Inferior parietal cortex (tissue), 1 donor: ENCODE data around the gene FPR3.
A peak's percentile ranks its signal among the peaks of the same experiment; 100 is the strongest.
"Not testable (repeated sequence)": the region's sequence is repeated elsewhere in the genome, so short reads cannot be mapped to it uniquely, and the experiment has no call there.

ENCODE experiments used
- DNase-seq: peaks from one replicate; pipeline ENCODE4 v3.0.0-alpha.2; 2016; ENCODE audit errors: extremely low spot score

FPR3 gene

DNA sequence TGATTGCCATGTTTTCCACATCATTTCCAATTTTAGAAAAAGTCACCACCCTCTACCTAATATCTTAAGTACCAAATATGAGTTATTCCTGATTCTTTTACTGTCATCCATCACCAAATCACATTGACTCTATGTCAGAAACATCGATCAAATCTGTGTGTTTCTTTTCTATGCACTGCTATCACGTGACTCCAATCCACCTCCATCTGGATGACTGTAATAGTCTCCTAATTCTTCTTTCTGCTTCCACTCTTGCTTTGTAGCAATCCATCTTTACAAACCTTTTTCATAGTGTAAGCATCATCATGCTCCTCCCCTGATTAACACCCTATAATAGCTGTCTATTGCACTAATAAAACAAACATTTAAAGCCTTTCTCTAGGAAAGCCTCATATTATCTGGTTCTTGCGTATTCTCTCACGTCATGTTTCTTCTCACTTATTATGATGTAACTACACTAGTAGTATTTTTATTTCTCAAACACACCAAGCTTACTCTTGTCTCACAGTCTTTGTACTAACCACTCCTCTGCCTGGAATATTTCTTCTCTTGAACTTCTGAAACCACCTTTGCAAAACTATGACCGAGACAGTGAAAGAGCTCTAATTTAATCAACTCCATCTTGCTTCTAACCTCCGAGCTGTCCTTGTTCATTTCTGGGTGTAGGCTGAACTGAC, 10.7 kb upstream of the FPR3 start:
- no peak for DNase-seq

DNA sequence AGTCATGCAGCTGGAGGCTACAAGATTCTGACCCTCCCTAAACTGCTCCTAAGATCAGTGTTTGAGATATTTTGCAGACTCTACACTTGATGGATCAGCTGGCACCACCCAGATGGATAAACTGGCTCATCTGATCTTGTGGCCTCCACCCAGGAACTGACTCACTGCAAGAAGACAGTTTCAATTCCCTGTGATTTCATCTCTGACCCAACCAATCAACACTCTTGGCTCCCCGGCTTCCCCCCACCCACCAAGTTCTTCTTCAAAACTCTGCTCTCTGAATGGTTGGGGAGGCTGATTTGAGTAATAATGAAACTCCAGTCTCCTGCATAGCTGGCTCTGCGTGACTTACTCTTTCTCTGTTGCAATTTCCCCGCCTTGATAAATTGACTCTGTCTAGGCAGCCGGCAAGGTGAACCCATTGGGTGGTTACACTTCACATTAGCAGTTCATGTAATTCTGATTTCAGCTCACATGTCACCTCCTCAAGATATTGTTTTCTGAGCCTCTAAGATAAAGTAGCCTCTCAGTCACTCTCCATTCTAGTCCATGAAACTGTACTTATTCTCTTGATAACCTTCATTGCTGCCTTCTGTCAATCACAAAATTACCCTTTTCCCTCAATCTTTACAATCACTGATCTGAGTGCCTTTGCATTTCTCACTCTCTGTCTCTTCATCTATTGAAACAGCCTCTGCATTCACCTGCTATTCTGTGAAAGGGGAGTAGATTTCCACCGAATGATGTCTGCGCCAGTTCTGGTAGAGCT, 9.9 kb upstream of the FPR3 start:
- no peak for DNase-seq

DNA sequence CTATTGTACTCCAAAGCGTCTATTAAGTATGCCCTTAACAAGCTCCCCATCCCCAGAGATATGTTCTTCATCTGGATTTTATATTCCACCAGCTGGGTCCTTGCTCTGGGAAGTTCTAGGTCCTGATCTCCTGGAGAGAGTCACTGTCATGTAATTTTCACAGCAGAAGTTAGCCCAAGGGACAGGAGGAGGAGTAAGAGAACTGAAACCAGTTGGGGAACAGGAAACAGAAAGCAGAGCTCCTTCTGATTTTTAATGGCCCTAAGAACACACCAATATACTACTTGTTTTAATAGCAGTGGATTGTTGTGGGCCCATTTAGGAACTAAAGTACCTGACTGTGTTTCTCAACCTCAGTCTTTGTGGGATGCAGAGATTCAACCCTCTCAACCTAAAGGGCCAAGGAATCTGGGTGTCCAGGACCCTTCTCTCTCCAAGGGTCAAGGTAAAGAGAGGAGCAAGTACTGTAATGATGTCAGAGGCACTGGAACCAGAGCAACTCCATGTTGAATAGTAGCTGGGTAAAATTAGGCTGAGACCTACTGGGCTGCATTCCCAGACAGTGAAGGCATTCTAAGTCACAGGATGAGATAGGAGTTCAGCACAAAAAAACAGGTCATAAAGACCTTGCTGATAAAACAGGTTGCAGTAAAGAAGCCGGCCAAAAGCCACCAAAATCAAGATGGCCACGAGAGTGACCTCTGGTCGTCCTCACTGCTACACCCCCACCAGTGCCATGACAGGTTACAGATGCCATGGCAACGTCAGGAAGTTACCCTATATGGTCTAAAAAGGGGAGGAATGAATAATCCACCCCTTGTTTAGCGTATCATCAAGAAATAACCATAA, 8.1 kb upstream of the FPR3 start:
- DNase-seq, result no peak

DNA sequence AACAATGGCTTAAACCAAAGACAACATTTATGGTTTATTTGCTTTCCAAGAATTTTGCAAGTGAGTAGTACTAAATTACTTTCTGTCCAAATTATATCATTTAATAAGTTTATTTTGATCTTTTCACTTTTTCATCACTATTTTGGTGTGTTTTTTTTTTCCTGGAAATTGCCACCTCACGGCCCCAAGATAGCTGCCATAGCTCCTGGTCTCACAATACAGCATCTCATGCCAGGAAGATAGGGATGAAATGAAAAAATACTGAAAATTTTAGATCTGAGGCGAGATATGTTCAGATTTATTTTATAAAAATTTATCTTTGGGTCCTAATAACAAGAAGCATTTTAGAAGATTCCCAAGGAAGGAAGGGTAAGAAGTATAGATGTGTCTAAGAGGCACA, 6.9 kb upstream of the FPR3 start:
- no peak for DNase-seq

DNA sequence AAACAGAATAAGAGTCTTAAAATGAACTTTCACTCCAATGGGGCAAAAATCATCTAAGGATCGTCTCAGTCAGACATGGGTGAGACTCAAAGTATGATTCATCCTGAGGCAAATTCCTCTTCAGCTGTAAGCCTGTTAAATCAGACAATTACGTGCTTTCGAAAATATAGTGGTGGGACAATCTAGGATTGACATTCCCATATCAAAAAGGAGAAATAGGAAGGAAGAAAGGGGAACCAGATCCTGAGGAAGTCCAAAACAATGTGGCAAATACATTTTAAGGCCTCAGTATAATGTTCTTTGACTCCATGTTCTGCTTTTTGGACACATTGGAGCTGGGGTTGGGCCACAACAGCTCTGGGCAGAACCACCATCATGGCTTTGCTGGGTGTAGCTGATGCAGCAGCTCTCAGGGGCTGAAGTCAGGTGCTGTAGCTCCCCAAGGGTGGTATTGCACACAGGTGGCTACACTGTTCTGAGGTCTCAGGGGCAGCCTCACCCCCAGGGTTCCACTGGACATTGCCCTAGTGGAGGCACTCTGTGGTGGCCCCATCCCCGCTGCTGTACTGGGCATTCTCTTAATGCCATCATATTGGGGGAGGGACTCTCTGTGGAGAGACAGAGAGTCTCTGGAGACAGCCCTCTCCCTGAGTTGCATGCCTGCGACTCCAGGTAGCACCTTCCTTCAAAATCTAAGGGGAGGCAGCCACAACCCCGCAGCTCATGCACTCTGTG, 5.7 kb upstream of the FPR3 start:
- no peak for DNase-seq

DNA sequence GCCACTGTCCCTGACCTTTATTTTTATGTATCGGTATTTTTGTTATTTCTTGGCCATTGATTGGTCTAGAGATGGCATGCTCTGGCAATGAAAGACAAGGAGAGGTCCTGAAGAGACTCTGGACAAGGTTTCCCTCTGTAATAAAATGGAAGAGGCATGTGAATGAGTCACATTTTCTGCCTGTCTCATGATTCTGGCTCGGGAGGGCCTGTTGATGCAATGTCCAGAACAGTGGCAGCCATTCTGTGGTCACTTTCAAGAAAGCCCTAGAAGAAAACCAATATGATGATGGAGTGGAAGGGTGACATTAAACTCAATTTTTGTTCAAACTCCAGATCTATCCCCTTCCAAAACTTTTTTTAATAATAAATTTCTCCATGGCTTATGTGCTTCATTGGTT, 2.0 kb upstream of the FPR3 start:
- no peak for DNase-seq

DNA sequence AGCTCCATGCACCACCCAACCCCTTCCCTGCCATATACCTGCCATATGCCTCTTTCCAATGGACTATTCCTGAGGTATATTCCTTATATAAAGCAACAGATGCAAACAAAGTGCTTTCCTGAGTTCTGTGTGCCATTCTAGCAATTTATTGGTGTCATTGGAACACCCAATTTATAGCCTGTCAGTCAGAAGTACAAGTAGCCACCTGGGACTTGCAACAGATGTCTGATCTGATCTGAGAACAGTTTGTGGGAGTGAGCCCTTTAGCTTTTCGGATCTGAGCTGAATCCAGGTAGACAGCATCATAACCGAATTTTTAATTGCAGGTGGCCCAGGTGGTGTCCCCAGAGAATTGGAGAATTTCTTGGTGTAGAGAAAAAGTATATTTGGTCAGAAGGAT, 963 bp upstream of the FPR3 start:
- DNase-seq, result no peak

DNA sequence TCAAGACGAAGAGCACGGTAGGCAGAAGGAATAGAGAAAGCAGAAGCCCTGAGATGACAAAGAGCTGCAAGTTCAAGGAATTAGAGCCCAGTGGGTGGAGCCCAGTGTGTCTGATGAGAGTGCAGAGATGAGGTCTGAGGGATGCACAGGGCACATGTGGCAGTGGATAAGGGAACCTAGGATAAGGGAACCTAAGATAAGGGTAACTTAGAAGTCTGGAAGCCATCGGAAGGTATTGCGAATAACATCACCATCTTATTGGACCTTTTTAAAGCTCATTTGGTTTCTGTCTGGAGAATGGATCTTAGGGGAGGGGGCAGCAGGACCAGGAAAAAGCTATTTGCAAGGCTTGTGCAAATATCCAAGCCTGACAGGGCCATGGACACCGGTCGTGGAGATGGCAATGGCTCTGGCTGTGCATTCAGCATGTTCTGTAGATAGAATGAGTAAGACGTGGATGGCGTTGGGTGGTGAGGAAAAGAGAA, 1.3 kb downstream of the FPR3 start:
- DNase-seq, result peak; percentile 47

DNA sequence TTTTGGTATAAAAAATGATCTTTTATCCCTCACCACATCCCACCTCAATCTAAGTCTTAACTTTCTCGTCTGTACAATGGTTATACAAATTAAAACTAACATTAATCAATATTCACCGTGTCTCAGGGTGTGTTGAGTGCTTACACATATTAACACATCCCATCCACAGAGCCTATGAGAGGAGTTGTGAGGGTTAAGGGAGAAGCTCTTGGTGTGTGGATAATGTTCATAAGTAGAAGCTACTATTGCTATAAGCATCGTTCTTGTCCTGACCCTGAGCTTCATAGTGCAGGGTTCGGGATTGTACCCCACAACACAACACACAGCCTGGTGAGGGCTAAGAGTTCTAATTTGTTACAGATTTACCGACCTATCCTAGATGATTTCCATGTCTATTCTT, 2.5 kb downstream of the FPR3 start:
- DNase-seq, result no peak

DNA sequence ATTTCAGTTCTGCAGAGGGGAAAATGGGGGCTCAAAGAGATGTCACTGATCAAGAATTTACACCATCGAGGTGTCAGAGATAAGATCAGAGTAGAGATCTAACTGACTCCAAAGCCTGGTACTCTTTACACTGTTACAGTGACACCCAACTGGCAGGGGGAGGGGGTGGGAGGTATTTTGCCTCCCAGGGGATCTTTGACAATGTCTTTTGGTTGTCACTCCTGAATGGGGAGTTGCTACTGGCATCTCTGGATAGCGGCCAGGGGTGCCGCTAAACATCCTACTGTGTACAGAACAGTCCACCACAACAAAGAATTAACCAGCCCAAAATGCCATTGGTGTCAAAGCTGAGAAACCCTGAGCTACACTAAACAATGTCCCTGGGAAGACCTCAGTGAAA, 3.1 kb downstream of the FPR3 start:
- DNase-seq, result no peak

DNA sequence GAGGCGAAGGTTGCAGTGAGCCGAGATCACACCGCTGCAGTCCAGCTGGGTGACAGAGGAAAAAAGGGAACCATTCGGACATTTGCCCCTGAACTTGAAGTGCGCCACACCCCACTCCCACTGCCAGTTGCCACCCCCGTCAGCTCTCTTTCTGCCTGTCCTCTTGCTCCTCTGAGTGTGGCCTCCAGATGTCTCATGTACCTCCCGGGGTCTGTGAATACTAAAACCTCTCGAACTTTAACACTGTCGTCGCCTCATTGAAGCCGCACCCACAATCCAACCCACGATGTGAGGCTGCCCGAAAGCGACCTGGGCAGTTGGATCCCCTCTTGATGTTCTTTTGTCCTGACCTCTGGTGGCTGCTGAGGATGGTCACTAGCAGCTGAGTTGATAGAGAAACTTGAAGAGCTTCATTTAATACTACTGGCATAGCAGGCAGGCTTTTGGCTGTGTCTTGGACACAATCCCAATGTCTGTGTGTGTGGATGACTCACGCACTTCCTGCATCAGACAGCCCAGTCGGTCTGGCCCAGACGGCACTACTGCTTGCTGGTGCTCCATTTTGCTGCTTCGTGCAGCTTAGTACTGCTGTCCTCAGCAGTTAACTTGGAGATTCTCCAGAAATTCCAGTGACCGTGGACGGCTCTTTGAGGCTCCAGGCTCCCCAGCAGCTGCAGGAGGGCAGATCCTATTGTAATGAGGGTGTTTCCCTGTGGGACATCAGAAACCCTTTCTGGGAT, 4.2 kb downstream of the FPR3 start:
- peak; percentile 61 for DNase-seq

DNA sequence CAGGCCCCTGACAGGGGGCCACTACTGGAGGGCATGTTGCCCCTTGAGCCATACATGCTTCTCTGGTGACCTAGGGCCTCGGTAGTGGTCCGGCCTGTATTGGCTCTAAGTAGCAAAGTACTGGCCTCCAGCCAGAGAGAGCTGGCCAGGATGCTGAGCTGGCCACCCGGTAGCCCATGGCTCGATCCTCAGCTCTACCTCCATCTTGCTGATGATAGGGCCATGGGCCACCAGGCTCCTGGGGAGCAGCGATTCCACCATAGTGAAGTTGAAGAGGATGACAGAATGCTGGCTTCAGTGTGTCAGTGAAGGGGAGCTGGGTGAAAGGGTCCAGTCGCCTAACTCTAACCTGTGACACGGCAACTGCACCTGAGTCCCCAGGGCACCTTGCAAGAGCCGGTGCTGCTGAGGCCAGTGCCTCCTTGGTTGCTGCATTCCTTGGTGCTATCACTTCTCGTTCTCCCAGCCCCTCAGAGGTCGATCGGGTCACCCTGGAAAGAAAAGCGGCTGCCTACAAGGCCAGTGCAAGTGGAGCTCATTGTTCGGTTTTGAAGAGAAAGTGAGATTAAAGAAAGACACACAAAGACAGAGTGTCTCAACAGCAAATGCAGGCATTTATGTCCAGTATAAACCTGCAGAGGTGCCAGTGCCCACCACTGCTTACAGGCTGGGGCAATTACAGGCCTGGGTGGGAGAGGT, 5.0 kb downstream of the FPR3 start:
- DNase-seq, result no peak

DNA sequence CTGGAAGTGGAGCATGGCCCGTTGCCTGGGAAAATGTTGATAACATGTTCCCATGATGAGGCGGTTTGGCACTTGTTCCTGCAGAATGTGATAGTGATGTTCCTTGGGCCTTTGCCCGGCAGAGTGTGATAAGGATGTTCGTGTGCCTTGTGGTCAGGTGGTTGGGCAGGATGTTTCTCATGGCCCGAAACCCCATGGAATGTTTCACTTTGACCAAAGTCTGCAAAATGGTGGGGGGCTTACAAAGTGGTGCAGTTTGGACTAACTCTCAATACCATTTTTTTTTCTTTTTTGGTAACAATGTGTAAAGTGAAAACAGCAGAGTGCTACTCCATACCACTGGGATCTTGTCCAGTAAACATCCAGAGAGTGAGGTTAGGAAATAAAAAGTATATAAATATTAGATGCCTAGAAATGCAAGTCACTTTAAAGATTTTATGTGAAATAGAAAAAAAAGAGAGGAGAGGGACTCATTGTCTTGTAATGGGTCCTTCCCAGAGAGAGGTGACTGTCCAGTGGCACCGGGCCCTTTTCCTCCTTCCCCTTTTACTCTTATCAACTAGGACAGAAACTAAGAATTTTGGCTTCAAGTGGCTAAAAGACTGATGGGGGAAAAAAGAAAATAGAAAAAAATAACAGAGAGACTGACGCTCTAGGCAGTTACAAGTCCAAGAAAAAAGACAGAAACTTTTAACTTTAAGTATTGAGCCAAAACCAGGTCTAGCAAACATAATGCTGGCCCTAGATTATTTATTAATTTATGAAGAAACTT, 5.7 kb downstream of the FPR3 start:
- no peak for DNase-seq

DNA sequence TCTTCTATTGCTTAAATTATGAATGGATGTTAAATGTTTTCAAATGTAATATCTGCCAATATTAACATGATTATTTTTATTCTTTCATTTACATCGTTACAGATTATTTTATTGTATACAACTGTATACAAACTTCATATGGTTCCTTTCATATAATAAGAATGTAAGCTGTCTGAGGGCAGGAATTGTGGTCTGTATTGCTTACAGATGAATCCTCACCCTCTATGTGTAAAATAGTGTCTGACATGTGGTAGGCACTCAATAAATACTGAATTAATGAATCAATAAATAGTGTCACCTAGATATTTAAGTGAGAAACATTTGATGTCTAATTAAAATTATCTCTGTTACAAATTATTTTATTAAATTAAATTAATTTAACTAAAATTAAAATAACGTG, 7.8 kb downstream of the FPR3 start:
- DNase-seq, result no peak

DNA sequence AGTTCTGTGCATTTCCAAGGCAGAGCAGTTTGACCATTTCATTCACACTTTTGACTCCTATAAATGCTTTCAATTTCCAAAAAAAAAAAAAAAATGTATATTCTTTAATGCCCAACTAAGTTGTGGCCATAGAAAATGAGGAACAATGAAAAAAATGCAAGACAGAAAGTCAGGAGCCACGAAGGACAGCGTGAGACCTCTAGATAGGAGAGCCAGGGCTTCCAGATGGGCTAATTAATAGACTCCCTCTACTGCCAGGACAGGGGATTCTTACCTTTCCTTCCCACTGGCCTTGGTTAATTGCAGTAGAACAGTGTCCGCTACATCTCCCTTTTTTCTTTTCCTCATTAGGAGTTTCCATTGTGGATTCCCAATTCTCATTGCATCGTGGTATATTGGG, 8.6 kb downstream of the FPR3 start:
- no peak for DNase-seq

DNA sequence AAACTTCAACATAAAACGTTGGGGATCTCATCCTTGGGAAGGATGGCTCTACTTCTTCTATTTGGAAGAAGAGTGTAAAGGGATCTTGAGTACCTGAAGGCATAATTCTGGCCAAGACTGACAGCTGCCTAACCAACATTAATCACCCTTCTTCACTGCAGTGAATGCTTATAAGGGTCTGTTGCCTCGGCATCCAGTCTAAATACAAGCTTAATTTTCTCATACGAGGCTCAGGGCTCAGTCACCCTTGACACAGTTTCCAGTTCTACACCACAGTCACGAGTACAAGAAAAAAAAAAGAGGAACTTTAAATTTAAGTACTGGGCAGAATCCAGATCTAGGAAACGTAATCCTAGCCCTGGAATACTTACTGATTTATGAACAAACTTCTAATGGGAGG, 9.0 kb downstream of the FPR3 start:
- DNase-seq, result no peak

DNA sequence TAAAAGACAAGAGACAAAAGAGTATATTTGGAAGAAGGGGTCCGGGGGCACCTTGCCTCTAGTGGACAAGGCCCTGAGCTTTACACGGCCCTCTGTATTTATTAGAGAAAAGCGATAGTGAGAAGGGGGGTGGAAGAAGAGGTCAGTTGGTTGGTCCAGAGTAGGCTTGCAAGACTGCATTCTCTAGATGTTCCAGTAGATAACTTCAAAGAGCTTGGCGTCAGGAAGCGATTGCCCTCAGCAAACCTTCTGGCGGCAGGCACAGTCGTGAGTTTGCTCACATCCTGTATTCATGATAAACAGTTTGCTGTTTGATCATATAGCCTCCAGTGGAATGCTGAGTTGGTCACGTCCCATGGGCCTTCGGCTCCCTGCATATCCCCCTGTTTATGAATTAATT, 9.8 kb downstream of the FPR3 start:
- DNase-seq, result not testable (repeated sequence)

DNA sequence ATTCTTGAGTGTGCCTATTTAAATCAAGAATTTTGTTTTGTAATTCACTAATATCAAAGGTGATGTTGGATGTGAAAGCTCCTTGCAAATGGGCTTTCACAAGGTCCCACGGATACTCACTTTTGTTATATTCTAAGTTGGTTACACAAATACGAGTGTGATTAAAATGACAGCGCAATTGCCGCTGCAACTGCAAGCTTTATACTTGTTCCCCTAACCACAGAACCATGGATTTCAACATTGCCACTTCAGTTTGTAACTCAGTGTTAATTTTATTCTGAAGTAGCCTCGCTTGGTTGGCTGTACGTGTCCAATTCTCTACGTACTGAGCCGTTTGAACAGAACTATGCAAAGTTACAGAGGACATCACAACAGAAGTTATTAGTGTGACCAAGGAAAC, 10.4 kb downstream of the FPR3 start:
- DNase-seq, result not testable (repeated sequence)

DNA sequence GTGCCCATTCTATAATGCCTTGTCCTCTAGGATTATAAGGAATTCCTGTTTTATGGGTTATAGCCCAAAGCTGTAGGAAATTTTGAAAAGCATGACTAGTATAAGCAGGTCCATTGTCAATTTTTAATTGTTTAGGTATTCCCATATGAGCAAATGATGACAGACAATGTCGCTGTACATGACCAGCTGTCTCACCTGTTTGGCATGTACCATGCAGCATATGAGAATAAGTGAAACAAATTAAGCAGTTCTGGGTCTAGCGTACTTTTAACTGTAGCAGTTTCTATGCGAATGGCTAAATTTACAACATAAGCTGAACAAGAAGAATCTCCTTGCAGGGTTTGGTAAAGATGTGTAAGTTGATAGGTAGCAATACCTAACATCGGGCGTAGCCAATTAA, 11.6 kb downstream of the FPR3 start:
- DNase-seq, result not testable (repeated sequence)
